ENCODE data around the gene HELZ. TPM values are rescaled to one million over a fixed set of nuclear protein-coding genes. Genes with fewer than 3 reads are reported as not detected.
"Not testable (repeated sequence)": the region's sequence is repeated elsewhere in the genome, so short reads cannot be mapped to it uniquely, and the experiment has no call there.

HELZ gene
- total RNA-seq, 1 experiment from 2014 or later = 32.3 TPM

- no peak for DNase-seq
- H3K9me3 ChIP-seq = no peaks in the 10 kb centered on the region
- H3K36me3 ChIP-seq = peaks cover 36% of the 10 kb centered on the region
- no peaks in the 10 kb centered on the region for H3K27me3 ChIP-seq
- no peak overlapping the region for H3K4me3 ChIP-seq
These were observed 117.1 kb downstream of the HELZ start for GRCh38 chr17:67127925-67128324.

- peaks cover 34% of the 10 kb centered on the region for H3K36me3 ChIP-seq
- H3K9me3 ChIP-seq = no peaks in the 10 kb centered on the region
- DNase-seq = no peak
- H3K4me3 ChIP-seq = no peak overlapping the region
- H3K27me3 ChIP-seq = no peaks in the 10 kb centered on the region
These were observed 118.0 kb downstream of the HELZ start for GRCh38 chr17:67126983-67127382.

GRCh38 chr17:67126543-67126942 is 118.5 kb downstream of the HELZ start:
- H3K4me3 ChIP-seq, DNase-seq, H3K9me3 ChIP-seq, H3K27me3 ChIP-seq: not testable (repeated sequence)
- peaks cover 33% of the 10 kb centered on the region for H3K36me3 ChIP-seq

- Histone ChIP-seq H3K27me3 (no peaks in the 10 kb centered on the region), H3K4me3 (no peak overlapping the region), H3K9me3 (no peaks in the 10 kb centered on the region), H3K36me3 (peaks cover 38% of the 10 kb centered on the region)
- no peak for DNase-seq
These were observed 119.1 kb downstream of the HELZ start for GRCh38 chr17:67125924-67126323.

- Histone ChIP-seq H3K36me3 (peaks cover 41% of the 10 kb centered on the region), H3K9me3 (no peaks in the 10 kb centered on the region), H3K4me3 (no peak overlapping the region), H3K27me3 (no peaks in the 10 kb centered on the region)
- no peak for DNase-seq
These were observed 119.6 kb downstream of the HELZ start for GRCh38 chr17:67125417-67125816.

GRCh38 chr17:67124450-67125148 is 120.4 kb downstream of the HELZ start:
- H3K36me3 ChIP-seq = peaks cover 45% of the 10 kb centered on the region
- no peaks in the 10 kb centered on the region for H3K9me3 ChIP-seq
- DNase-seq = no peak
- no peaks in the 10 kb centered on the region for H3K27me3 ChIP-seq
- H3K4me3 ChIP-seq = no peak overlapping the region

GRCh38 chr17:67123699-67124098 is 121.3 kb downstream of the HELZ start:
- no peak for DNase-seq
- Histone ChIP-seq H3K4me3 (no peak overlapping the region), H3K36me3 (peaks cover 50% of the 10 kb centered on the region), H3K27me3 (no peaks in the 10 kb centered on the region), H3K9me3 (no peaks in the 10 kb centered on the region)

- H3K27me3 ChIP-seq = no peaks in the 10 kb centered on the region
- no peak overlapping the region for H3K4me3 ChIP-seq
- H3K36me3 ChIP-seq = peaks cover 60% of the 10 kb centered on the region
- H3K9me3 ChIP-seq = peaks cover 4% of the 10 kb centered on the region
- DNase-seq = no peak
These were observed 123.6 kb downstream of the HELZ start for GRCh38 chr17:67121316-67121891.

- Histone ChIP-seq H3K36me3 (peaks cover 63% of the 10 kb centered on the region), H3K9me3 (peaks cover 10% of the 10 kb centered on the region), H3K27me3 (no peaks in the 10 kb centered on the region), H3K4me3 (no peak overlapping the region)
- no peak for DNase-seq
These were observed 125.9 kb downstream of the HELZ start for GRCh38 chr17:67119102-67119501.

- DNase-seq = no peak
- Histone ChIP-seq H3K4me3 (no peak overlapping the region), H3K36me3 (peaks cover 65% of the 10 kb centered on the region), H3K27me3 (no peaks in the 10 kb centered on the region), H3K9me3 (peaks cover 10% of the 10 kb centered on the region)
These were observed 128.9 kb downstream of the HELZ start for GRCh38 chr17:67116045-67116575.

GRCh38 chr17:67115401-67115800 is 129.6 kb downstream of the HELZ start:
- Histone ChIP-seq H3K9me3 (peaks cover 10% of the 10 kb centered on the region), H3K36me3 (peaks cover 63% of the 10 kb centered on the region), H3K4me3 (no peak overlapping the region), H3K27me3 (no peaks in the 10 kb centered on the region)
- no peak for DNase-seq

GRCh38 chr17:67113486-67113885 is 131.5 kb downstream of the HELZ start:
- peaks cover 10% of the 10 kb centered on the region for H3K9me3 ChIP-seq
- DNase-seq = no peak
- peaks cover 63% of the 10 kb centered on the region for H3K36me3 ChIP-seq
- no peaks in the 10 kb centered on the region for H3K27me3 ChIP-seq
- H3K4me3 ChIP-seq = no peak overlapping the region

- Histone ChIP-seq H3K27me3 (no peaks in the 10 kb centered on the region), H3K9me3 (peaks cover 10% of the 10 kb centered on the region), H3K36me3 (peaks cover 65% of the 10 kb centered on the region), H3K4me3 (no peak overlapping the region)
- no peak for DNase-seq
These were observed 133.2 kb downstream of the HELZ start for GRCh38 chr17:67111808-67112207.

- Histone ChIP-seq H3K4me3 (no peak overlapping the region), H3K36me3 (peaks cover 65% of the 10 kb centered on the region)
- DNase-seq = no peak
These were observed 133.7 kb downstream of the HELZ start for GRCh38 chr17:67111327-67111726.

GRCh38 chr17:67110619-67111018 is 134.4 kb downstream of the HELZ start:
- DNase-seq = no peak
- Histone ChIP-seq H3K36me3 (peaks cover 64% of the 10 kb centered on the region), H3K27me3 (no peaks in the 10 kb centered on the region), H3K9me3 (no peaks in the 10 kb centered on the region), H3K4me3 (no peak overlapping the region)

More at GRCh38 chr17:67111327-67111726, 133.7 kb downstream of the HELZ start:
- Histone ChIP-seq H3K27me3 (no peaks in the 10 kb centered on the region), H3K9me3 (peaks cover 5% of the 10 kb centered on the region)

- Histone ChIP-seq H3K9me3 (no peaks in the 10 kb centered on the region), H3K36me3 (peaks cover 67% of the 10 kb centered on the region), H3K4me3 (no peak overlapping the region), H3K27me3 (no peaks in the 10 kb centered on the region)
- DNase-seq = no peak
These were observed 135.9 kb downstream of the HELZ start for GRCh38 chr17:67109111-67109510.

- DNase-seq = no peak
- Histone ChIP-seq H3K4me3 (no peak overlapping the region), H3K9me3 (no peaks in the 10 kb centered on the region), H3K27me3 (no peaks in the 10 kb centered on the region), H3K36me3 (peaks cover 61% of the 10 kb centered on the region)
These were observed 136.9 kb downstream of the HELZ start for GRCh38 chr17:67107811-67108775.
